BJ (cell line): ENCODE measurements around the gene OVOL2. TPM values are rescaled to one million over a fixed set of nuclear protein-coding genes. Genes with fewer than 3 reads are reported as not detected.
"Not testable (repeated sequence)": the region's sequence is repeated elsewhere in the genome, so short reads cannot be mapped to it uniquely, and the experiment has no call there.

Experiments
- CTCF ChIA-PET: fragments of 350-600 bp; formaldehyde crosslinking; extraction: SDS; loops from one replicate; lab custom pipeline; 2021; ENCODE audit warnings: antibody characterized with exemption, inconsistent platforms; lab: Yijun Ruan, JAX
- POLR2A ChIA-PET: fragments of 300-600 bp; sonication (Branson Sonifier 250); formaldehyde crosslinking; extraction: SDS; loops from one replicate; lab custom pipeline; 2021; ENCODE audit warnings: antibody characterized with exemption; lab: Charles Lee
- DNase-seq: peaks from one replicate; pipeline ENCODE4 v3.0.0-alpha.2; 2011; ENCODE audit warnings: low read depth
- H3K27me3 ChIP-seq: 2 replicates; pipeline ENCODE4 v1.6.0; 2011; ENCODE audit warnings: low read length; ENCODE audit not compliant: control insufficient read depth, insufficient read depth
- H3K36me3 ChIP-seq: 2 replicates; pipeline ENCODE4 v1.5.1; 2011; ENCODE audit warnings: low read length; ENCODE audit not compliant: control insufficient read depth, insufficient read depth
- H3K4me3 ChIP-seq: 2 replicates; pipeline ENCODE4 v1.5.1; 2011; ENCODE audit warnings: low read depth, mild to moderate bottlenecking, control low read depth, low read length
- CTCF ChIP-seq: IDR thresholded peaks from 2 replicates; pipeline ENCODE4 v1.5.1; 2011; ENCODE audit warnings: low read depth, mild to moderate bottlenecking, control low read depth, inconsistent platforms, low read length, moderate library complexity; ENCODE audit not compliant: insufficient read depth
- polyA plus RNA-seq: library from polyadenylated mRNA; depleted of rRNA; stranded (reverse); fragments of >200 nt; gene quantifications from 2 replicates; pipeline ENCODE4 v1.2.3, GENCODE V29; 2011

The OVOL2 gene
- polyA plus RNA-seq, 1 experiment = not detected

GRCh38 chr20:18093388-18093787, 35.7 kb upstream of the OVOL2 start:
- no peak for DNase-seq
- no peak overlapping the region for H3K4me3 ChIP-seq
- H3K36me3 ChIP-seq = no peaks in the 10 kb centered on the region
- ChIA-PET POLR2A (interaction anchor here (0.7 kb wide), 1 partner anchor 55 kb away, joined by 3 read pairs; no protein-coding TSS in a partner anchor), CTCF (no interaction called here)
- H3K27me3 ChIP-seq = no peaks in the 10 kb centered on the region; the same call in 1 of the 2 replicates
- no peak for TF ChIP-seq CTCF

GRCh38 chr20:18092890-18093289, 35.2 kb upstream of the OVOL2 start:
- Histone ChIP-seq H3K36me3 (no peaks in the 10 kb centered on the region), H3K27me3 (no peaks in the 10 kb centered on the region; the same call in 1 of the 2 replicates), H3K4me3 (no peak overlapping the region)
- DNase-seq = no peak
- ChIA-PET CTCF (no interaction called here), POLR2A (interaction anchor here (0.7 kb wide), 1 partner anchor 55 kb away, joined by 3 read pairs; no protein-coding TSS in a partner anchor)
- no peak for TF ChIP-seq CTCF

GRCh38 chr20:18091623-18092022, 33.9 kb upstream of the OVOL2 start:
- no peak for DNase-seq
- CTCF ChIA-PET = no interaction called here
- Histone ChIP-seq H3K36me3 (no peaks in the 10 kb centered on the region), H3K27me3 (no peaks in the 10 kb centered on the region; the same call in 1 of the 2 replicates), H3K4me3 (no peak overlapping the region)
- POLR2A ChIA-PET = no interaction called here
- TF ChIP-seq CTCF = no peak

- CTCF ChIA-PET = interaction anchor here (0.5 kb wide), 1 partner anchor 325 kb away, joined by 3 read pairs; no protein-coding TSS in a partner anchor
- no peaks in the 10 kb centered on the region for H3K36me3 ChIP-seq
- POLR2A ChIA-PET = no interaction called here
- H3K27me3 ChIP-seq = no peaks in the 10 kb centered on the region; the same call in 1 of the 2 replicates
- TF ChIP-seq CTCF = no peak
- no peak for DNase-seq
- H3K4me3 ChIP-seq = no peak overlapping the region
Measured at GRCh38 chr20:18090477-18090876, 32.8 kb upstream of the OVOL2 start.

- POLR2A ChIA-PET = no interaction called here
Measured at GRCh38 chr20:18090044-18090443, 32.3 kb upstream of the OVOL2 start.

GRCh38 chr20:18088841-18089240, 31.1 kb upstream of the OVOL2 start:
- POLR2A ChIA-PET, H3K36me3 ChIP-seq, H3K4me3 ChIP-seq, DNase-seq, H3K27me3 ChIP-seq: not testable (repeated sequence)
- CTCF ChIA-PET = interaction anchor here (0.7 kb wide), 1 partner anchor 15 kb away, joined by 3 read pairs; no protein-coding TSS in a partner anchor

More at GRCh38 chr20:18090044-18090443, 32.3 kb upstream of the OVOL2 start:
- no peaks in the 10 kb centered on the region for H3K36me3 ChIP-seq
- DNase-seq = no peak
- no peaks in the 10 kb centered on the region; the same call in 1 of the 2 replicates for H3K27me3 ChIP-seq
- H3K4me3 ChIP-seq = no peak overlapping the region
- TF ChIP-seq CTCF = no peak
- CTCF ChIA-PET = no interaction called here

GRCh38 chr20:18088298-18088697, 30.6 kb upstream of the OVOL2 start:
- H3K36me3 ChIP-seq, DNase-seq, H3K27me3 ChIP-seq, H3K4me3 ChIP-seq, POLR2A ChIA-PET: not testable (repeated sequence)
- CTCF ChIA-PET = interaction anchor here (0.7 kb wide), 1 partner anchor 15 kb away, joined by 3 read pairs; no protein-coding TSS in a partner anchor
